Naive thymus-derived CD8-positive, alpha-beta T cell (primary cell): ENCODE results near the gene MGST2. TPM values are rescaled to one million over a fixed set of nuclear protein-coding genes. Genes with fewer than 3 reads are reported as not detected.

ENCODE experiments used
- ATAC-seq, 2 donors: fragments of 150-1000 bp; cut with Tn5 transposase in 1 of 2; sonication (Bioruptor Pico), chemical (Tn5 transposase) in 1 of 2; 1 replicate in 1 of 2; 2 replicates in 1 of 2; pipeline ENCODE4 v1.10.0; 2021; ENCODE audit warnings: mild to moderate bottlenecking in 2 of 2, moderate library complexity in 2 of 2
- POLR2A ChIA-PET: fragments of 350-600 bp; sonication (Branson Sonifier 250); formaldehyde crosslinking; loops from one replicate; lab custom pipeline; 2021; ENCODE audit warnings: antibody characterized with exemption; lab: Charles Lee
- DNase-seq, 10 donors: peaks; one replicate each; pipeline versions ENCODE4 v3.0.0 to v3.0.0-alpha.2; 2020 to 2022
- H3K27ac Mint-ChIP-seq, 10 donors: one replicate each; pipeline ENCODE4 v1.8.0; 2020 to 2022; ENCODE audit warnings: mild to moderate bottlenecking in 10 of 10, mixed read lengths in 10 of 10, moderate library complexity in 4 of 10, inconsistent platforms in 1 of 10
- H3K27me3 Mint-ChIP-seq, 5 donors: one replicate each; pipeline ENCODE4 v1.8.0; 2021 to 2022; ENCODE audit warnings: mixed read lengths in 5 of 5
- H3K36me3 Mint-ChIP-seq, 3 donors: one replicate each; pipeline ENCODE4 v1.8.0; 2020 to 2022; ENCODE audit warnings: mixed read lengths in 3 of 3, mild to moderate bottlenecking in 2 of 3, inconsistent platforms in 1 of 3
- H3K4me1 Mint-ChIP-seq, 4 donors: one replicate each; pipeline ENCODE4 v1.8.0; 2021 to 2022; ENCODE audit warnings: mixed read lengths in 4 of 4
- H3K4me3 Mint-ChIP-seq, 10 donors: one replicate each; pipeline ENCODE4 v1.8.0; 2020 to 2022; ENCODE audit warnings: mild to moderate bottlenecking in 10 of 10, mixed read lengths in 10 of 10, moderate library complexity in 6 of 10, inconsistent platforms in 1 of 10
- H3K9me3 Mint-ChIP-seq, 9 donors: one replicate each; pipeline ENCODE4 v1.8.0; 2020 to 2022; ENCODE audit warnings: mixed read lengths in 9 of 9, mild to moderate bottlenecking in 3 of 9, inconsistent platforms in 1 of 9, moderate library complexity in 1 of 9
- polyA plus RNA-seq, 3 donors: library from polyadenylated mRNA; unstranded; fragments of 300-500 nt; fragmentation: Illumina TruSeq; gene quantifications; one replicate each; pipeline ENCODE4 v1.2.3, GENCODE V29; 2021
- total RNA-seq, 8 experiments: library from RNA in 2 of 8; stranded (reverse) in 2 of 8; gene quantifications; one replicate each; pipeline ENCODE4 v1.2.3 and lab custom pipeline; 2021 to 2026

Gene MGST2
- total and polyA plus RNA-seq, 5 experiments from 2014 or later, result 0.39 to 1.6 (median 1.1) TPM; not detected in 1

- Mint-ChIP-seq H3K9me3 (no peaks in the 10 kb centered on the region), H3K4me3 (peak overlapping the region in 4 of 10 donors; percentile 27 to 49 (median 40)), H3K36me3 (no peaks in the 10 kb centered on the region), H3K27ac (peak overlapping the region in 1 of 10 donors; percentile 85), H3K27me3 (peaks cover 0 to 12% (median 3%) of the 10 kb centered on the region in 5 donors), H3K4me1 (peaks cover 3 to 10% (median 5%) of the 10 kb centered on the region in 4 donors)
- DNase-seq (peak; percentile 39 to 76 (median 54)), ATAC-seq (peak; percentile 75 to 87)
- POLR2A ChIA-PET, result interaction anchor here (0.6 to 0.8 kb wide), 2 partner anchors 154 to 569 kb away, joined by 3 read pairs; no protein-coding TSS in a partner anchor
Measured at GRCh38 chr4:139651282-139652194, 14.1 kb upstream of the MGST2 start.

GRCh38 chr4:139654516-139654915 lies 11.1 kb upstream of the MGST2 start:
- H3K9me3 Mint-ChIP-seq, result no peaks in the 10 kb centered on the region
- no peaks in the 10 kb centered on the region for H3K36me3 Mint-ChIP-seq
- H3K4me1 Mint-ChIP-seq, result peaks cover 16 to 25% (median 23%) of the 10 kb centered on the region in 4 donors
- no peak for ATAC-seq
- no peak overlapping the region for H3K4me3 Mint-ChIP-seq
- DNase-seq, result no peak
- POLR2A ChIA-PET, result no interaction called here
- no peak overlapping the region for H3K27ac Mint-ChIP-seq
- H3K27me3 Mint-ChIP-seq, result peaks cover 0 to 12% (median 3%) of the 10 kb centered on the region in 5 donors

GRCh38 chr4:139655116-139655515 lies 10.5 kb upstream of the MGST2 start:
- Mint-ChIP-seq H3K4me1 (peaks cover 16 to 25% (median 23%) of the 10 kb centered on the region in 4 donors), H3K4me3 (no peak overlapping the region), H3K36me3 (no peaks in the 10 kb centered on the region), H3K27me3 (peaks cover 0 to 12% (median 3%) of the 10 kb centered on the region in 5 donors), H3K9me3 (no peaks in the 10 kb centered on the region), H3K27ac (peak overlapping the region in 2 of 10 donors; percentile 20 to 44)
- POLR2A ChIA-PET, result no interaction called here
- no peak for DNase-seq
- no peak for ATAC-seq

GRCh38 chr4:139656614-139657486 lies 8.8 kb upstream of the MGST2 start:
- POLR2A ChIA-PET, result interaction anchor here (0.6 kb wide), 1 partner anchor 15 kb away, joined by 3 read pairs; no protein-coding TSS in a partner anchor
- H3K4me3 Mint-ChIP-seq, result peak overlapping the region in 7 of 10 donors; percentile 17 to 68 (median 40)
- peak overlapping the region in 6 of 10 donors; percentile 28 to 91 (median 77) for H3K27ac Mint-ChIP-seq
- no peaks in the 10 kb centered on the region for H3K36me3 Mint-ChIP-seq
- no peaks in the 10 kb centered on the region for H3K9me3 Mint-ChIP-seq
- ATAC-seq (peak; percentile 74 to 80), DNase-seq (peak in 9 of 10 donors; percentile 11 to 69 (median 33))
- peaks cover 12 to 22% (median 16%) of the 10 kb centered on the region in 4 donors for H3K4me1 Mint-ChIP-seq
- peaks cover 0 to 12% (median 3%) of the 10 kb centered on the region in 5 donors for H3K27me3 Mint-ChIP-seq

- DNase-seq, result no peak
- no peak for ATAC-seq
- no peaks in the 10 kb centered on the region for H3K9me3 Mint-ChIP-seq
- peak overlapping the region in 2 of 10 donors; percentile 37 to 53 for H3K4me3 Mint-ChIP-seq
- POLR2A ChIA-PET, result no interaction called here
- no peaks in the 10 kb centered on the region for H3K36me3 Mint-ChIP-seq
- H3K4me1 Mint-ChIP-seq, result peaks cover 12 to 22% (median 16%) of the 10 kb centered on the region in 4 donors
- H3K27me3 Mint-ChIP-seq, result peaks cover 0 to 9% (median 2%) of the 10 kb centered on the region in 5 donors
- peak overlapping the region in 6 of 10 donors; percentile 37 to 91 (median 64) for H3K27ac Mint-ChIP-seq
Measured at GRCh38 chr4:139658185-139658584, 7.4 kb upstream of the MGST2 start.

GRCh38 chr4:139658586-139659382 lies 6.8 kb upstream of the MGST2 start:
- Mint-ChIP-seq H3K27ac (peak overlapping the region in 5 of 10 donors; percentile 26 to 91 (median 83)), H3K27me3 (peaks cover 0 to 5% (median 0%) of the 10 kb centered on the region in 5 donors), H3K4me3 (peak overlapping the region in 1 of 10 donors; percentile 37), H3K4me1 (peaks cover 12 to 22% (median 16%) of the 10 kb centered on the region in 4 donors), H3K36me3 (no peaks in the 10 kb centered on the region), H3K9me3 (no peaks in the 10 kb centered on the region)
- ATAC-seq (no peak), DNase-seq (no peak)
- POLR2A ChIA-PET, result no interaction called here

GRCh38 chr4:139659735-139660424 lies 5.7 kb upstream of the MGST2 start:
- H3K27ac Mint-ChIP-seq, result peak overlapping the region in 3 of 10 donors; percentile 0 to 51 (median 21)
- peaks cover 12 to 22% (median 16%) of the 10 kb centered on the region in 4 donors for H3K4me1 Mint-ChIP-seq
- H3K4me3 Mint-ChIP-seq, result no peak overlapping the region
- DNase-seq (no peak), ATAC-seq (no peak)
- no peaks in the 10 kb centered on the region for H3K36me3 Mint-ChIP-seq
- POLR2A ChIA-PET, result no interaction called here
- peaks cover 0 to 2% (median 0%) of the 10 kb centered on the region in 5 donors for H3K27me3 Mint-ChIP-seq
- H3K9me3 Mint-ChIP-seq, result no peaks in the 10 kb centered on the region

GRCh38 chr4:139660568-139661043 lies 5.0 kb upstream of the MGST2 start:
- Mint-ChIP-seq H3K4me1 (peaks cover 16 to 26% (median 21%) of the 10 kb centered on the region in 4 donors), H3K27me3 (no peaks in the 10 kb centered on the region), H3K36me3 (no peaks in the 10 kb centered on the region), H3K4me3 (no peak overlapping the region), H3K9me3 (no peaks in the 10 kb centered on the region), H3K27ac (peak overlapping the region in 3 of 10 donors; percentile 50 to 61 (median 51))
- POLR2A ChIA-PET, result no interaction called here
- ATAC-seq (no peak), DNase-seq (no peak)

GRCh38 chr4:139663561-139664138 lies 2.0 kb upstream of the MGST2 start:
- ATAC-seq (no peak), DNase-seq (no peak)
- Mint-ChIP-seq H3K27ac (no peak overlapping the region), H3K4me1 (peaks cover 5 to 25% (median 21%) of the 10 kb centered on the region in 4 donors), H3K27me3 (peaks cover 0 to 6% (median 0%) of the 10 kb centered on the region in 5 donors), H3K9me3 (no peaks in the 10 kb centered on the region), H3K4me3 (no peak overlapping the region), H3K36me3 (no peaks in the 10 kb centered on the region)
- POLR2A ChIA-PET, result no interaction called here

GRCh38 chr4:139664442-139664841 lies 1.2 kb upstream of the MGST2 start:
- H3K4me1 Mint-ChIP-seq, result peaks cover 5 to 24% (median 20%) of the 10 kb centered on the region in 4 donors
- H3K27ac Mint-ChIP-seq, result no peak overlapping the region
- no peaks in the 10 kb centered on the region for H3K36me3 Mint-ChIP-seq
- POLR2A ChIA-PET, result no interaction called here
- H3K27me3 Mint-ChIP-seq, result peaks cover 0 to 6% (median 0%) of the 10 kb centered on the region in 5 donors
- DNase-seq (no peak), ATAC-seq (no peak)
- no peaks in the 10 kb centered on the region for H3K9me3 Mint-ChIP-seq
- no peak overlapping the region for H3K4me3 Mint-ChIP-seq
